ENCODE measurements around the gene DDX6. TPM values are rescaled to one million over a fixed set of nuclear protein-coding genes. Genes with fewer than 3 reads are reported as not detected.

DDX6 gene
- total and polyA plus RNA-seq, 2 of the 8 experiments (the other 6 are each of a cell fraction or from before 2014, with no cell fraction given): 29.8 to 181 TPM

GRCh38 chr11:118748056-118748455 is 42.9 kb downstream of the DDX6 start (continued):
- TF ChIP-seq JUN (IDR thresholded peaks at IDR 0.05; ENCODE audit: low read depth, low read length) (no peak), HDAC2 (IDR thresholded peaks at IDR 0.05; ENCODE audit: borderline replicate concordance in 1 of 2, low read depth in 2 of 2, low read length in 2 of 2) (no peak), ZNF274 (IDR thresholded peaks at IDR 0.05; ENCODE audit: borderline replicate concordance, extremely low read depth, low read length) (no peak), CBX5 (IDR thresholded peaks at IDR 0.05; ENCODE audit: low read depth, low read length) (no peak), BRCA1 (IDR thresholded peaks at IDR 0.05; ENCODE audit: low read depth, low read length) (no peak), RXRA (IDR thresholded peaks at IDR 0.05; ENCODE audit: insufficient read depth, low read depth, low read length) (no peak), TCF12 (IDR thresholded peaks at IDR 0.05; ENCODE audit: low read depth, low read length) (no peak)
